Measurements from ENCODE around the gene TLE6.

- TF ChIP-seq POLR2A (IDR thresholded peaks at IDR 0.05; ENCODE audit: low read length), result peak; percentile 89
- TF ChIP-seq GATA1 (IDR thresholded peaks at IDR 0.05; ENCODE audit: low read depth, low read length), result no peak
Observed at GRCh38 chr19:2950286-2951124, 26.9 kb upstream of the TLE6 start.

Data from erythroblast (primary cell).